Raji (cell line): Measurements from ENCODE around the gene SLC34A3.

Experiments
- POLR2A ChIP-seq: IDR thresholded peaks from 2 replicates; pipeline ENCODE4 v1.6.1; 2011; ENCODE audit warnings: low read depth, low read length, control low read depth; ENCODE audit not compliant: insufficient read depth

Gene SLC34A3

GRCh38 chr9:137205126-137206069, 25.3 kb upstream of the SLC34A3 start, which contains the start of the genes NDOR1 and TMEM203:
NDOR1 (plus strand) TSS chr9:137205700; CDS start chr9:137205778, 78 bp downstream.
TMEM203 (minus strand) TSS chr9:137205648; CDS start chr9:137205414, 234 bp downstream.
- peak; percentile 86 for TF ChIP-seq POLR2A

- no peak for TF ChIP-seq POLR2A
These were observed 24.1 kb upstream of the SLC34A3 start for GRCh38 chr9:137206602-137207001.

GRCh38 chr9:137211532-137211931, 19.2 kb upstream of the SLC34A3 start:
- no peak for TF ChIP-seq POLR2A

GRCh38 chr9:137212520-137212919, 18.2 kb upstream of the SLC34A3 start:
- no peak for TF ChIP-seq POLR2A

GRCh38 chr9:137213160-137214060, 17.3 kb upstream of the SLC34A3 start:
- no peak for TF ChIP-seq POLR2A

- TF ChIP-seq POLR2A, result no peak
These were observed 16.1 kb upstream of the SLC34A3 start for GRCh38 chr9:137214620-137215019.

GRCh38 chr9:137215196-137215986, 15.3 kb upstream of the SLC34A3 start:
- no peak for TF ChIP-seq POLR2A

- TF ChIP-seq POLR2A, result no peak
These were observed 14.3 kb upstream of the SLC34A3 start for GRCh38 chr9:137216188-137216965.

GRCh38 chr9:137217276-137218211, 13.2 kb upstream of the SLC34A3 start:
- TF ChIP-seq POLR2A, result no peak

GRCh38 chr9:137218212-137218753, 12.4 kb upstream of the SLC34A3 start:
- no peak for TF ChIP-seq POLR2A

- TF ChIP-seq POLR2A, result no peak
These were observed 11.9 kb upstream of the SLC34A3 start for GRCh38 chr9:137218754-137219271.

GRCh38 chr9:137219757-137220316, 10.9 kb upstream of the SLC34A3 start:
- no peak for TF ChIP-seq POLR2A
